HG03521 (cell line): ENCODE measurements around the gene ZNF580.

Source experiments
- ATAC-seq: cut with Tn5 transposase; IDR thresholded peaks from one replicate; pipeline ENCODE4 v1.9.1; 2021; ENCODE audit warnings: mild to moderate bottlenecking, moderate library complexity; ENCODE audit not compliant: unreplicated experiment

The ZNF580 gene

DNA sequence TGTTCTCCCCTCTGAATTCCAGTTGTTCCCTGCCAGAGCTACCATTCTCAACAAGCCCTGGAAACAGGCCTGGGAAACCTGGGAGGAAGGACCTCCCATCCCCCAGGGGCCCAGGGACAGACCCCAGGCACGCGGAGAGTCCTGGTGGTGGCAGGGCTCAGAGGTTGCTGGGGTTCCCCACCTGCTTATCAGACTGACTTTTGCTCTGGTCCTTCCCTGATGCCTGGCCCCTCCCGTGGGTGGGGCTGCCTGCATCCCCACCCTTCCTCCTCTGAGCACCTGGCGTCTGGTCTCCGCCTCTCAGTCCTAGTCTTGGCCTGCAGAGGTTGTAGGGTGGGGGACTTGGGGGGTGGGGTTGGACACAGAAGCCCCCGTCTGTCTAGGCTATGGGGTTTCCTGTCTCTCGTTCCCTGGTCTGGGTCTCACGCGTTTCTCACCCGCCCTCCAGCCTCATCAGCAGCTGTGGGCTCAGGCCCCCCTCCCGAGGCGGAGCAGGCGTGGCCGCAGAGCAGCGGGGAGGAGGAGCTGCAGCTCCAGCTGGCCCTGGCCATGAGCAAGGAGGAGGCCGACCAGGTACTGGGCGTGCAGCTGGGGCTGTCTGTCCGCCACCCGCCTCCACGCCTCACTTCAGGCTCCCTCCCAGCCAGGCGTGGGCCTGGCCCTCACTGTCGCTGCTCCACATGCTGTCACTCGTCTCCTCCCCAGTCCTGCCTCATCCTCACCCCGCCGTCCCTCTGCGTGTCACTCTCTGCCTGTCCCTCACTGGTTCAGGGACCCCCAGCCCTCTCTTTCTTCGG lies 47.8 kb downstream of the ZNF580 start:
- ATAC-seq: no peak

DNA sequence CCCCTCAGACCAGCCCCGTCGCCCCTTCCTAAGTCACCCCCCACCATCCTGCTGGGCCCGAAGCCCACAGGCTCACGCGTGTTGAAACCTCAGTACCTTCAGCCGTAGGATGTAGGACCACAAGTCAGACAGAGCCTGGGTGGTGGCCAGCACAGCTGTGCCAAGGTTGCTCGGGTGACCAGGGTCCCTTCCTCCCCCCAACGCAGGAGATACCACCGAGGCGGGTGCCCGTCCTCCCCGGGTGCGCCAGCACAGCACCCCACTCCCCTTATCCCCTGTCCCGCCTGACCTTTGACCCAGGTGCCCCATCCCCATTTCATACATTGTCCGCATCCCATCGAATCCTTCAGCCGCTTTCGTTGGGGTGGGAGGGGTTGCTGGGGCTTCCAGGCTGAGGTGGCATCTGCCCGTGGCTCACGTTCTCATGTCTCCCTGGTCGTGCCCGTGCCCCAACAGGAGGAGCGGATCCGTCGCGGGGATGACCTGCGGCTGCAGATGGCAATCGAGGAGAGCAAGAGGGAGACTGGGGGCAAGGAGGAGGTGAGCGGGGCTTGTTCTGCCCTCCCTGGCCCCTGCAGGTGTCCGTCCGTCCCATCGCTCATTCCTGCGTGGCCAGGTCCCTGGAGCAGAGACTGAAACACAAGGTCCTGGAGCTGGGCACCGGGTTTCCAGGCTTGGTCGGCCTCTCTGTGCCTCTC lies 48.8 kb downstream of the ZNF580 start:
- ATAC-seq: no peak

DNA sequence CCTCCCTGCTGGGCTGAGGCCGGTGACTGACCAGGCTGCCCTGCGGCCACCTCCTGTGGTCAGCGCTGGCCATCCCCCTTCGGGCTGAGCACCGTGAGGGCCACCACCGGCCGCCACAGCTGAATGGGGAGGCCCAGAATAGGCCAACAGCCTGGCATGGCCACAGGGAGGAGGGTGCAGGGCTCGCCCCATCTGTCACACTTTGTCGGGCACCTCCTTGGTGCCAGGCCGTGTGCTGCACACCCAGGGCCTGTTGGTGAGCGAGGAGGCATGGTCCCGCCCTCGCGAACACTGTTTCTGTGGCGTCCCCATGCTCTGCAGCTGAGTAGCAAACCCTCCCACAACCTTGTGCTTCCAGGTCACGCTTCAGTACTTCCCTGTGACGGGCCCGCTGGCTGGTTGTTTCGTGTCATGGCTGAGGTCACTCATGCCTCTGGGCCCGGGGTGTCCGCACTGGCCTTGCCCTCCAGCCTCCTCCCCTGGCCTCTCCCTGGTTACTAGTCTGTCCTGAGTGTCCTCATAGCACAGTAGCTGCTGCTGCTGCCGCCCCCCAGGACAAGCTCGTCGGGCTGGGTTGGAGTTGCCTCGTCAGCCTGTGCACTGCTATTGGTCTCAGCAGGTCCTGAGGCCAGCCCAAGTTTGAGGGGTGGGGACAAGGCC lies 49.4 kb downstream of the ZNF580 start:
- ATAC-seq: no peak

DNA sequence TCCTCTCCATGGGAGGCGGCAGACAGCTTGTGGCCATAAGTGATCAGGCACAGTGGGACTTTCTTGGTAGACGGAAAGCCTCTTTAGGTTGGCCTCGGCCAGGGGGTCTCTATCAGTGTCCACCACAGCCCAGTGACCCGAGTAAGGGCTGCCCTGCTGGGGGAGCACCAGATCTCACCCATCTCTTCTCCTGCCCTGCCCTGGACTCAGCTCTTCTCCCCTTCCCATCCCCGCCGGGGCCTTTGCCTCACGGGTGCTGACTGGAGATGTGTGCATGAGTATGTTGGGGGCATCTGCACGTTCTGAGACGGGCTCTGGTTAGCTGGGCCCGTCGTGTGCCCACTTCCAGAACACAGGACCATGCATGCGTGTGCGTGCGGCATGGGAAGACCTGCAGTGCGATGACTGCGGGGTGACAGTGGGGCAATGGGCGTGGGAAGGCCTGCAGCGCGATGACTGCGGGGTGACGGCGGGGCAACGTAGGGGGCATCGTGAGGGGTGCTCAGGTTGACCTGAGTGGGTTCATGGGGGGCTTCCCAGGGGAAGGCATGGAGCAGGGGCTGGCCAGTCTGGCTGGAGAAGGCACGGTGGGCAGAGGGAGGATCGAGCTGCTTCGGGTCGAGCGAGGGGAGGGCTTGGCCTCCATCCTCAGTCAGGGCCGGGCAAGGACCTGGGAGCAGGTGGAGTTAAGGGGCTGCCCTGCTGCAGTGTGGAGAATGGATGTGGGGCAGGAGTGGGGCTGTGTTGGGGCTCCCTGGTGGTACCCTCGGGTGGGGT lies 50.2 kb downstream of the ZNF580 start:
- no peak for ATAC-seq

DNA sequence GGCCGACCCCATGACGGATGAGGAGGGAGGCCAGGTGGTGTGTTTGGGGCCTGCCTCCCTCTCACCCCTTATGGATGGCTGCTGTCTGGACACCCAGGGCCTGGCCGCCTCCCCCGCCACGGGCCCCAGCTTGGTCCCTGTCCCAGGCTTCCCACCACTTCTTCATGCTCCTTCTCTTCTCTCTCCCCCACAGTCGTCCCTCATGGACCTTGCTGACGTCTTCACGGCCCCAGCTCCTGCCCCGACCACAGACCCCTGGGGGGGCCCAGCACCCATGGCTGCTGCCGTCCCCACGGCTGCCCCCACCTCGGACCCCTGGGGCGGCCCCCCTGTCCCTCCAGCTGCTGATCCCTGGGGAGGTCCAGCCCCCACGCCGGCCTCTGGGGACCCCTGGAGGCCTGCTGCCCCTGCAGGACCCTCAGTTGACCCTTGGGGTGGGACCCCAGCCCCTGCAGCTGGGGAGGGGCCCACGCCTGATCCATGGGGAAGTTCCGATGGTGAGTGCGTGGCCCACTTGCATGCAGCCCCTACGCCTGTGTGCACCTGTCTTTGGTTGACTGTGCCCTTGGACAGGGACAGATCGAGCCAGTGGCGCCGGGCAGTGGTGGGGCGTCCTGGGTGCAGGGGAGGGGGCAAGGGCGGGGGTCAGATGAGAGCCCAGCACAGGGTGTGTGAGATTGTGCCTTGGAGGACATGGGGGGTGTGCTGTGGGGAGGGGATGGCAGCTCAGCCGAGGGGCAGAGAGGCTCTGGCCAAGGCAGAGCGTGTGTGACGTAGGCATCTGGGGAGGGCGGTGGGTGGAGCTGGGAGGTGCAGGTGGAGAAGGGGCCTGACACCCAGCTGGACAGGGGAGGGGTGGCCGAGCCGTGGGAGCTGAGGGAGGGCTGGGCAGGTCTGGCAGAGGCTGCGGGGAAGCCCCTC lies 51.0 kb downstream of the ZNF580 start:
- no peak for ATAC-seq

DNA sequence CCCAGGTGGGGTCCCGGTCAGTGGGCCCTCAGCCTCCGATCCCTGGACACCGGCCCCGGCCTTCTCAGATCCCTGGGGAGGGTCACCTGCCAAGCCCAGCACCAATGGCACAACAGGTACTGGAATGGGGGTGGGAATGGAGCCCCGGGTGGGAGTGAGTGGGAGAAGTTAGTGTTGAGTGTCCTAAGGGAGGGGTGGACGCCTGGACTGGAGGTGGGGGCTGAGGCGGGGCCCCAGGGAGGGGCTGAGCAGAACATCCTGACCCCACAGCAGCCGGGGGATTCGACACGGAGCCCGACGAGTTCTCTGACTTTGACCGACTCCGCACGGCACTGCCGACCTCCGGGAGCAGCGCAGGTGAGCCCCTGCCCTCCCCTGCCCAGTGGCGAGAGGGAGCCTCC lies 51.9 kb downstream of the ZNF580 start:
- no peak for ATAC-seq
